SK-N-SH (cell line): ENCODE data around the gene STIM1. TPM values are rescaled to one million over a fixed set of nuclear protein-coding genes. Genes with fewer than 3 reads are reported as not detected.

Experiments
- CTCF ChIA-PET: fragments of 300-600, 350-600 bp; formaldehyde crosslinking; extraction: SDS; loops from one replicate; lab custom pipeline; 2021; lab: Yijun Ruan, JAX
- POLR2A ChIA-PET: fragments of 350-600 bp; sonication (Branson Sonifier 250); formaldehyde crosslinking; extraction: SDS; loops from one replicate; lab custom pipeline; 2020; ENCODE audit warnings: antibody characterized with exemption, inconsistent platforms; lab: Yijun Ruan, JAX
- DNase-seq: peaks from one replicate; pipeline ENCODE4 v3.0.0; 2012
- H2AFZ ChIP-seq: fragments of 200-600 bp; sonication (generic); 2 replicates; pipeline ENCODE4 v1.8.1; 2016; ENCODE audit warnings: antibody characterized with exemption, mild to moderate bottlenecking, low read depth
- H3F3A ChIP-seq: fragments of 200-600 bp; sonication (generic); replicated peaks from 2 replicates; pipeline ENCODE3; 2016; ENCODE audit warnings: antibody characterized with exemption, mild to moderate bottlenecking; ENCODE audit not compliant: insufficient read depth
- H3K27ac ChIP-seq, 2 experiments: fragments of 200-500 bp in 1 of 2; fragments of 200-600 bp in 1 of 2; sonication (Bioruptor generic) in 1 of 2; sonication (generic), shearing (Covaris generic) in 1 of 2; 2 replicates each; pipeline versions ENCODE4 v1.5.1 to v1.6.1; 2014 to 2016; ENCODE audit warnings: low read depth in 2 of 2, inconsistent platforms in 1 of 2, low read length in 1 of 2, mild to moderate bottlenecking in 1 of 2, mixed read lengths in 1 of 2
- H3K27me3 ChIP-seq: fragments of 200-600 bp; sonication (generic), shearing (Covaris generic); 2 replicates; pipeline ENCODE4 v1.6.1; 2016; ENCODE audit warnings: mixed run types; ENCODE audit not compliant: insufficient read depth
- H3K36me3 ChIP-seq, 2 experiments: fragments of 200-500 bp in 1 of 2; fragments of 200-600 bp in 1 of 2; sonication (Bioruptor generic) in 1 of 2; sonication (generic) in 1 of 2; replicated peaks in 1 of 2; 2 replicates each; pipeline versions ENCODE3 to v1.5.1; 2014 to 2016; ENCODE audit warnings: low read length in 1 of 2, mild to moderate bottlenecking in 1 of 2; ENCODE audit not compliant: insufficient read depth in 2 of 2, control insufficient read depth in 1 of 2
- H3K4me1 ChIP-seq, 2 experiments: fragments of 200-500 bp in 1 of 2; fragments of 200-600 bp in 1 of 2; sonication (Bioruptor generic) in 1 of 2; sonication (generic), shearing (Covaris generic) in 1 of 2; 2 replicates each; pipeline versions ENCODE4 v1.5.1 to v1.6.1; 2014 to 2016; ENCODE audit warnings: low read depth in 1 of 2, low read length in 1 of 2, mixed run types in 1 of 2; ENCODE audit not compliant: insufficient read depth in 2 of 2, control insufficient read depth in 1 of 2
- H3K4me2 ChIP-seq: fragments of 200-600 bp; sonication (generic), shearing (Covaris generic); 2 replicates; pipeline ENCODE4 v1.6.1; 2017; ENCODE audit warnings: mixed run types
- H3K4me3 ChIP-seq, 2 experiments: fragments of 200-500 bp in 1 of 2; fragments of 200-600 bp in 1 of 2; sonication (Bioruptor generic) in 1 of 2; sonication (generic), shearing (Covaris generic) in 1 of 2; 2 replicates each; pipeline versions ENCODE4 v1.5.1 to v1.8.1; 2014 to 2016; ENCODE audit warnings: low read depth in 2 of 2, inconsistent platforms in 1 of 2, low read length in 1 of 2, mild to moderate bottlenecking in 1 of 2, mixed read lengths in 1 of 2, moderate library complexity in 1 of 2
- H3K79me2 ChIP-seq: fragments of 200-600 bp; sonication (generic); 2 replicates; pipeline ENCODE4 v1.8.1; 2017; ENCODE audit warnings: mild to moderate bottlenecking; ENCODE audit not compliant: insufficient read depth
- H3K9ac ChIP-seq: fragments of 200-600 bp; sonication (generic); 2 replicates; pipeline ENCODE4 v1.6.1; 2017; ENCODE audit warnings: mixed run types
- H3K9me2 ChIP-seq: fragments of 200-600 bp; sonication (generic); 2 replicates; pipeline ENCODE4 v1.6.1; 2017; ENCODE audit warnings: mixed run types
- H3K9me3 ChIP-seq: fragments of 200-600 bp; sonication (generic); 2 replicates; pipeline ENCODE4 v1.6.1; 2017; ENCODE audit warnings: mixed run types, mild to moderate bottlenecking, moderate library complexity
- H4K20me1 ChIP-seq: fragments of 200-600 bp; sonication (generic); 2 replicates; pipeline ENCODE4 v1.6.1; 2017; ENCODE audit warnings: mild to moderate bottlenecking, mixed run types; ENCODE audit not compliant: insufficient read depth
- ELF1 ChIP-seq: IDR thresholded peaks from 2 replicates; pipeline ENCODE4 v1.4.0; 2012
- EP300 ChIP-seq, 2 experiments: IDR thresholded peaks; 2 replicates each; pipeline versions ENCODE4 v1.4.0 to v1.6.1; 2012; ENCODE audit warnings: borderline replicate concordance in 1 of 2, low read depth in 1 of 2, low read length in 1 of 2
- GABPA ChIP-seq: IDR thresholded peaks from 2 replicates; pipeline ENCODE4 v1.4.0; 2012; ENCODE audit warnings: low read depth, mild to moderate bottlenecking
- NFIC ChIP-seq: IDR thresholded peaks from 2 replicates; pipeline ENCODE4 v1.4.0; 2012; ENCODE audit warnings: borderline replicate concordance
- WGBS: methylation state at CpG from one replicate; pipeline ENCODE4 v1.1.6; 2017; ENCODE audit warnings: low lambda C conversion rate; 5-methylcytosine and 5-hydroxymethylcytosine counted together
- polyA plus RNA-seq, 3 experiments: library from polyadenylated mRNA; depleted of rRNA; stranded (reverse); fragments of >200 nt; gene quantifications; 2 replicates each; pipeline ENCODE4 v1.2.3, GENCODE V29; 2012
- TF ChIP-seq, protein P1 (sequence below): fragments of 150-350 bp; IDR thresholded peaks from 2 replicates; pipeline ENCODE4 v1.6.1; 2017; ENCODE audit warnings: antibody characterized with exemption, low read length, low read depth, borderline replicate concordance
- TF ChIP-seq, protein P2 (sequence below): fragments of 150-350 bp; IDR thresholded peaks from 2 replicates; pipeline ENCODE4 v1.6.1; 2016; ENCODE audit warnings: mild to moderate bottlenecking, low read depth, low read length
- TF ChIP-seq, protein P3 (sequence below): IDR thresholded peaks from 2 replicates; pipeline ENCODE4; 2012

Gene STIM1
- polyA plus RNA-seq, 1 of the 3 experiments (the other 2 are of a cell fraction): 29.5 TPM

DNA sequence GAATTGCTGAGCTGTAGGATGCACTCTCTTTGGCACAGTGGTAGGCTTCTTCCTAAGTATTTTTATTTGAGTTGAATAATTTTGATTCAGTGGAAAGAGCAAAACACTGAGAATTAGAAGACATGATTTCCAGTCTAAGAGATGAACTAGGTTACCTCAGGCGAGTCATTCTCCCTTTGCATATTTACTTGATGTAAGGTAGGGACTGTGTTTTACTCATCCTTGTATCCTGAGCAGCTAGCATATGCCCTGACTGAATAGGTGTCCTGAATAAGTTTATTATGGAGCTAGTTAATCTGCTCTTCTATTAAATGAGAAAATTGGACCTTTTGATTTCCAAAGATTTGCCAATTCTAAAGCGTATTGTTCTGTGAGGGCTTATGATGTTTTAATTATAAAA is 50.7 kb downstream of the STIM1 start (continued):
- TF ChIP-seq, protein P1, sequence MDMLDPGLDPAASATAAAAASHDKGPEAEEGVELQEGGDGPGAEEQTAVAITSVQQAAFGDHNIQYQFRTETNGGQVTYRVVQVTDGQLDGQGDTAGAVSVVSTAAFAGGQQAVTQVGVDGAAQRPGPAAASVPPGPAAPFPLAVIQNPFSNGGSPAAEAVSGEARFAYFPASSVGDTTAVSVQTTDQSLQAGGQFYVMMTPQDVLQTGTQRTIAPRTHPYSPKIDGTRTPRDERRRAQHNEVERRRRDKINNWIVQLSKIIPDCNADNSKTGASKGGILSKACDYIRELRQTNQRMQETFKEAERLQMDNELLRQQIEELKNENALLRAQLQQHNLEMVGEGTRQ: no peak
- no peak for TF ChIP-seq ELF1
- TF ChIP-seq EP300 (IDR thresholded peaks at IDR 0.05; ENCODE audit: borderline replicate concordance in 1 of 2, low read depth in 1 of 2, low read length in 1 of 2): no peak
- TF ChIP-seq, protein P2, sequence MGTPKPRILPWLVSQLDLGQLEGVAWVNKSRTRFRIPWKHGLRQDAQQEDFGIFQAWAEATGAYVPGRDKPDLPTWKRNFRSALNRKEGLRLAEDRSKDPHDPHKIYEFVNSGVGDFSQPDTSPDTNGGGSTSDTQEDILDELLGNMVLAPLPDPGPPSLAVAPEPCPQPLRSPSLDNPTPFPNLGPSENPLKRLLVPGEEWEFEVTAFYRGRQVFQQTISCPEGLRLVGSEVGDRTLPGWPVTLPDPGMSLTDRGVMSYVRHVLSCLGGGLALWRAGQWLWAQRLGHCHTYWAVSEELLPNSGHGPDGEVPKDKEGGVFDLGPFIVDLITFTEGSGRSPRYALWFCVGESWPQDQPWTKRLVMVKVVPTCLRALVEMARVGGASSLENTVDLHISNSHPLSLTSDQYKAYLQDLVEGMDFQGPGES: no peak

DNA sequence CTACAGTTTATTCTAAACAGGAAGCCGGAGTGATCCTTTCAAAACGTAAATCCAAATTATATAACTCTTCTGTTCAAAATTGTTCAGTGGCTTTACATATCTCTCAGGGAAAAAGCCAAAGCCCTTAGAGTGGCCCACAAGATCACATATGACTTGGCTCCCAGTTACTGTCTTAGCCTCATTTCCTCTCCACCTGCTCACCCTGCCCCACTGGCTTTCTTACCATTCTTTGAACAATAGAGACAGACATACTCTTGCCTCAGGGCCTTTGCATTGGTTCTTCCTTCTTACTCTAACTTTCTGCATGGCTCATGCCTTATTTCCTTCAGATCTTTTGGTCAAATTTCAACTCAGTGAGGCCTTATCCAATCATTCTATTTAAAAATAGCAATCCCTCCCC is 52.1 kb downstream of the STIM1 start:
- 79% methylated on average over 2 of the region's 2 CpGs for WGBS
- POLR2A ChIA-PET: no interaction called here

DNA sequence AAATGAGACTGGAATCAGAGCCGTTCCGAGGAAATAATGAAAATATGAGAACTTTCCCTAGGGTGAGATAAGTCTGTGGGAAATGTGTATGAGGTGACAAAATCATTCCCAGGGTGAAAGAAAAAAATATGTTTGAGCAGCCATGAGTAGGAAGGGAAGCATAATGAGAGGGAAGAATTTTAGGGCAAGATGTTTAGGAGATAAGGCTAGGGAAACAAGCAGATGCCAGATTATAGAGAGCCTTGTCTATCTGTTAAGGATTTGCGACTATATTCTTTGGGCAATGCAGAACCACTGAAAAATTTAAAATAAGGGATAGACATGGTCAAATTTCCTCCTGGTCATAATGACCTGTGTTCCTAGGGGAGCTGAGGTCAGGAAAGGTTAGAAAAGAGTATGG is 54.4 kb downstream of the STIM1 start:
- WGBS: 70% methylated on average over 3 of the region's 3 CpGs
- H2AFZ ChIP-seq: no peak overlapping the region
- no peak for TF ChIP-seq NFIC
- TF ChIP-seq, all 33 proteins: peak for 0
- no peaks in the 10 kb centered on the region for H3K9me3 ChIP-seq
- H3K4me3 ChIP-seq: no peak overlapping the region
- CTCF ChIA-PET: no interaction called here
- no peaks in the 10 kb centered on the region for H3K9me2 ChIP-seq
- no peaks in the 10 kb centered on the region for H3K27me3 ChIP-seq
- peaks cover 2 to 12% of the 10 kb centered on the region in 2 experiments; a peak in 2 of 4 replicates for H3K4me1 ChIP-seq
- H3K36me3 ChIP-seq: no peaks in the 10 kb centered on the region
- H3K79me2 ChIP-seq: no peaks in the 10 kb centered on the region
- H3K9ac ChIP-seq: no peak overlapping the region
- no peak overlapping the region for H3K27ac ChIP-seq
- no peak overlapping the region for H3K4me2 ChIP-seq
- 0 out of 2 replicates have a peak, but pooled peaks cover 4% of the 10 kb centered on the region for H4K20me1 ChIP-seq
- H3F3A ChIP-seq: no peaks in the 10 kb centered on the region
- no peak for DNase-seq
- POLR2A ChIA-PET: no interaction called here

More for the DNA sequence above, 52.1 kb downstream of the STIM1 start:
- Histone ChIP-seq H3K9me2 (no peaks in the 10 kb centered on the region), H3F3A (no peaks in the 10 kb centered on the region), H3K79me2 (no peaks in the 10 kb centered on the region)
- TF ChIP-seq GABPA: no peak
- TF ChIP-seq ELF1: no peak
- no peak for TF ChIP-seq NFIC
- TF ChIP-seq, protein P3, sequence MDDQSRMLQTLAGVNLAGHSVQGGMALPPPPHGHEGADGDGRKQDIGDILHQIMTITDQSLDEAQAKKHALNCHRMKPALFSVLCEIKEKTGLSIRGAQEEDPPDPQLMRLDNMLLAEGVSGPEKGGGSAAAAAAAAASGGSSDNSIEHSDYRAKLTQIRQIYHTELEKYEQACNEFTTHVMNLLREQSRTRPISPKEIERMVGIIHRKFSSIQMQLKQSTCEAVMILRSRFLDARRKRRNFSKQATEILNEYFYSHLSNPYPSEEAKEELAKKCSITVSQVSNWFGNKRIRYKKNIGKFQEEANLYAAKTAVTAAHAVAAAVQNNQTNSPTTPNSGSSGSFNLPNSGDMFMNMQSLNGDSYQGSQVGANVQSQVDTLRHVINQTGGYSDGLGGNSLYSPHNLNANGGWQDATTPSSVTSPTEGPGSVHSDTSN: no peak
- TF ChIP-seq, all 33 proteins: peak for 0
- no peak overlapping the region for H2AFZ ChIP-seq
- H3K27me3 ChIP-seq: no peaks in the 10 kb centered on the region
- H3K4me1 ChIP-seq: peaks cover 3 to 12% of the 10 kb centered on the region in 2 experiments; a peak in 2 of 4 replicates
- H3K4me3 ChIP-seq: no peak overlapping the region
- H3K9ac ChIP-seq: no peak overlapping the region
- CTCF ChIA-PET: no interaction called here
- no peaks in the 10 kb centered on the region for H3K9me3 ChIP-seq
- H3K27ac ChIP-seq: no peak overlapping the region
- no peaks in the 10 kb centered on the region for H3K36me3 ChIP-seq
- no peak for DNase-seq
- H4K20me1 ChIP-seq: peaks cover 8% of the 10 kb centered on the region; the same call in 1 of the 2 replicates
- no peak overlapping the region for H3K4me2 ChIP-seq
